T47D (cell line): ENCODE data around the gene RNLS.
A peak's percentile ranks its signal among the peaks of the same experiment; 100 is the strongest.

Experiments used
- DNase-seq, 2 experiments: peaks; one replicate each; pipeline versions ENCODE4 v3.0.0 to v3.0.0-alpha.2; 2011 to 2012; ENCODE audit warnings: low read depth in 1 of 2, low spot score in 1 of 2
- JUND ChIP-seq: IDR thresholded peaks from 2 replicates; pipeline ENCODE4 v1.6.1; 2012; ENCODE audit warnings: low read depth
- in situ Hi-C: cut with HindIII; loops from 2 replicates; pipeline ENCODE4 v1.10.0; 2016; ENCODE audit warnings: low sequenced_read_pairs, low pct_unique_long_range_greater_than_20kb

The RNLS gene

DNA sequence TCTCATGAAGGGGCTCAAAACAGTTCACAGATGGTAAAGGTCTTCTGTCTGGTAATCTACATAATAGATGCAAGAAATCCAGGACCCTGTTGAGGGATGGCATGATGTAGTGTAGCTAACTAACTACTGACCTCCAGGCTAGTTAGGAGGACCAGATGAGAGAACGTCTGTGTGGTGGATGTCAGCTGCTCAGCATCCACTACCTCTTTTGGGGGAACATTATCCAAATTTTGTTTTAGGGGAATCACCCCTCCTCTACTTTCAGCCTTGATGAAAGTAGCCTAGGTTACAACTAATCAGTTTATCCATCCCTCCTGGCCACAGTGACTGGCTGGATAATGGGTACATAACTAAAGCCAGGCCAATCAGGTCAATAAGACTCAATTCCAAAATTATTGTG is 246.0 kb downstream of the RNLS start:
- TF ChIP-seq JUND, result no peak
- in situ Hi-C loops, result no loop called here
- no peak for DNase-seq

DNA sequence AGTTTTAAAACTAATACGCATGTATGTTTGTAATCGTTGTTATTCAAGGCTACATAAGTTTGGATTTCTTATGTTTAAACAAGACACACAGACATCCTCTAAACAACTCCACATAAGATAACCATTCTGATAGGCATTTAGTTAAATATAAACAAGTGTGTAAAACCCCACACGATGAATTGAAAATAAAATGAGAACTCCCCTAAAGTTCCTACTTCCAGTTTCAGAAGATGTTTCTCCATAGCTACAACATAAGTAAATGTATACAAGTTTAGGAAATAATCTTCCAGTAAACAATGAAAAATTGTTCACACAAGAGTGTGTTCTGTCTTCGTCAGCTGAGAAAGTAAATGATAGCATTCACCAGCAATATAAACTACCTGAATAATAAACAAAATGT is 246.8 kb downstream of the RNLS start:
- DNase-seq, result no peak
- no peak for TF ChIP-seq JUND
- in situ Hi-C loops, result no loop called here

DNA sequence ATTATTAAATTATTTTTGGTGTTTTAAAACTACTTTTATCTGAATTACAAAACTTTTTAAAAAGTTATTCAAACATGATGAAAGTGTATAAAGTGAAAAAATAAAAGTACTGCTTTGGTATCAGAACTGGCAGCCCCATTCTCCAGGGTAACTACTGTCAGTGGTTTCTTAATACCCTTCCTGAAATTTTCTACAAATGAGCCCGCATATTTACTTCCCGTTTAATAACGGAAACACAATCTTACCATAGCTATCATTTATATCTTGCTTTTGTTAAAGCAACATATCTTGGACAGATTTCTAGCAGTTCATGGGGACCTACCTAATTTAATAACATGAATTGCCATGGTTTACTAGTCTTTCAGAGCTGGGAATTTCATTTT is 249.9 kb downstream of the RNLS start:
- no peak for TF ChIP-seq JUND
- no peak for DNase-seq
- in situ Hi-C loops, result no loop called here

DNA sequence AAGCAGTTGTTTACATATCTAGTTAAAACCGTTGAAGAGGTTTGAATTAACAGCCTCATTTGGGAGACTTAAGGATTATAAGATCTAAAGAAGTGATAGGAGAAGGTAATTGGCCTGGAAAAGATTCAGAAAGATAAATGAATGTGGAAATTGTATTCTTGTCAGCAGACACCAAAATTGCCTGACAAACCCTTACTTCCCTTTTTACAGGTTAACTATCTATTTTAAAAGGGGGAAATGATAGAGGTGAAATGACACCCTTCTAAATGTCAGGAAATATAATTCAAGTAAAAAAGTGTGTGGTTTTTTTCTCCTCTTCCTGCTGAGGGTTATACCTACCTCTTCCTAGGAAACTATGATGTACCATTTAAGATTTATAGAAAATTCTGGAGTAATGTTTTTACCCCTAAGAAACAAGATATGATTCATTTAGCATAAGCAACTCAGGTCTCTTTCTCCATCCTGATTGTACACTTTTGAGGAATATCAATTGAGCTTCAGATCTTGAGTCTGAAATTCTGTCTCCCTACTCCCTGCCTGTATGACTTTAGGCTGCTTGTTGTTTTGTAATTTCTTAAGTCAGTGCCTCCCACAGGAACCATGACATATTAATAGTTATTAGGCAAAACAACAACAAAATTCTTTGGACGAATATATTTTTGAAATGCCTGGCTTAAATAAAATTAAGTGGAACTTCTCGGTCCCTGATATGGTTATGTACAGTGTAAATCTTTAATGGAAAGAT is 250.4 kb downstream of the RNLS start:
- DNase-seq, result no peak
- in situ Hi-C loops, result no loop called here
- TF ChIP-seq JUND, result no peak

DNA sequence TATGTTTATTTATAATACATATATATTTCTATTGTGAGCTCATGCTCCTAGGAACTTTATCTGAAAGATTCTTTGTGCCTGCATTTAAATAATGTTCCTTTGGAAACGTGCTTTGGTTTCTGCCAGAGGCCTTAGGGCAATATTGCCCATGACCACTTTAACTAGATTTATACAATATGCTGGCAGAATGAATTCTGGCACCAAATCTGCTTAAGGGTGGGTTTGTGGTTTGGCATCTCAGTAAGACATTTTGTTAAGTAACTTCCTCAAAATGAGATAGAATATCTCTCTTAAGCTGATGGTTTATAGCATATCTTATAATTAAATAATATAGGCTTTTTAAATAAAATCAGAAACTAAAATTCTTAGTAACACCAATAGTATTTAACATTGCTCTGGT is 252.9 kb downstream of the RNLS start:
- DNase-seq, result no peak
- no peak for TF ChIP-seq JUND
- in situ Hi-C loops, result no loop called here

DNA sequence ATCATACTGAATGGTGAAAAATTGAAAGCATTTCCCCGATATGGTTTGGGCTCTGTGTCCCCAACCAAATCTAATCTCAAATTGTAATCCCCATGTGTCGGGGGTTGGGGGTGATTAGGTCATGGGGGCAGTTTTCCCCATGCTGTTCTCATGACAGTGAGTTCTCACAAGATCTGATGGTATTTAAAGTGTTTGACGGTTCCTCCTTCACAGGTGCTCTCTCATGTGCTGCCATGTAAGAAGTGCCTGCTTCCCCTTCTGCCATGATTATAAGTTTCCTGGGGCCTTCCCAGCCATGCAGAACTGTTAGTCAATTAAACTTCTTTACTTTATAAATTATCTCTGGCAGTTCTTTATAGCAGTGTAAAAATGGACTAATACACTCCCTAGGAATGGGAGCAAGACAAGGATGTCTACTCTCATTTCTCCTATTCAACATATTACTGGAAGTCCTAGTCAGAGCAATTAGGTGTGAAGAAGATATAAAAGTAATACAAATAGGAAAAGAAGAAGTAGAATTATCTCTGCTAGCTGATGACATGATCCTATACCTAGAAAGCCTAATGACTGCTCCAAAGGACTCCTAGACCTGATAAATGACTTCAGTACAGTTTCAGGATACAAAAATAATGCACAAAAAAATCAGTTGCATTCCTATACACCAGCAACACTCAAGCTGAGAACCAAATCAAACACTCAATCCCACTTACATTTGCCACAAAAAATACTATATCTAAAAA is 260.6 kb downstream of the RNLS start:
- in situ Hi-C loops, result no loop called here
- no peak for TF ChIP-seq JUND

DNA sequence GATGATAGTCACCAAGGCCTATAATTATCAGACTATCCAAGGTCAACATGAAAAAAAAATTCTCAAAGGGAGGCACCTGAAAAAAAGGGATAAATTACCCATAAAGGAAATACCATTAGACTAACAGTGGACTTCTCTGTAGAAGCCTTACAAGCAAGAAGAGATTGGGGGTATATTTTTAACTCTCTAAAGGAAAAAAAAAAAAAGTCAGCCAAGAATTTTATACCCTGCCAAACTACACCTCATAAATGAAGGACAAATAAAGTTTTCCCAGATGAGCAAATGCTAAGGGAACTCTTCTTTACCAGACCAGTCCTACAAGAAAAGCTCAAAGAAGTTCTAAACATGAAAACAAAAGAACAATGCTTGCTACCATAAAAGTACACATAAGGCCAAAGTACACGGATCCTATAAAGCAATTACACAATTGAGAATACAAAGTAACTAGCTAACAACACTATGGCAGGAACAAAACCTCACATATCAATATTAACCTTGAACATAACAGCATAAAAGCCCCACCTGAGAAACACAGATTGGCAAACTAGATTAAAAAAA is 263.1 kb downstream of the RNLS start:
- in situ Hi-C loops, result no loop called here
- DNase-seq, result peak in 1 of 2 experiments; percentile 4
- TF ChIP-seq JUND, result no peak

More for the DNA sequence above, 260.6 kb downstream of the RNLS start:
- DNase-seq, result no peak

DNA sequence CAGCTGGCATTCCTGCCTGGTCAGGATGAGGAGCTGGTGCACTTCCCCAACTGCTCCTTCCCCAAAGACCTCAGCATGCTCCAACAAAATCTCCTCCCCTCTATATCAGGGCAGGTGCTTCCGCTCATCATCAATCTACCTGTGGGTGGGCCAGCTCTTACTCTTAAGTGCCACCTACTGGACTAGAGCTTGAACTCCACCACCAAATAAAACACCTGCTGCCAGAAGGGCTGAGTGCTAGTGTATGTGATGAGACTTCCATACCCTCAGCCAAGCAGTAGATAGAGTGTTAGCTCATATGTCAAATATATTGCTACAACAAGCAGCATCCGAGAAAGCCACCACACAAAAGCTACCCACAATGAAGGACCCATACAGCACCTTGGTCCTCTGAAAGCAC is 264.3 kb downstream of the RNLS start:
- DNase-seq, result peak in 1 of 2 experiments; percentile 30
- in situ Hi-C loops, result no loop called here
- TF ChIP-seq JUND, result no peak

DNA sequence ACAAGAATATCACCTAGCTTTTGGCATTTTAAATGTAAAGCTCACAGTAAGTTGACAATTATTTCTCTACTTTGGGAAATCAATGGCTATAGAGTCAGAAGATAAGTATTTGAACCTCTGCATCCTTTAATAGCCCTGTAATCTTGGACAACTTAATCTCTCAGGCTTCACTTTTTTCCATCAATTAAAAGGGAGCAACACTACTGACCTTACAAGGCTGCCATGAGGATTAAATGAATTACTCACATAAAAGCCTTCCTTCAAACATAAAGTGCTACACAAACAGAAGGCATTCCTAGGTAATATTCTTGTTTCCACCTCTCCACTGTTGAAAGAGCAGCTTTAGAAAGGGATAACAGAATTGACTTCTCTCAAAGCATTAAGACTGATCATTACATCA is 266.0 kb downstream of the RNLS start:
- in situ Hi-C loops, result no loop called here
- no peak for TF ChIP-seq JUND
- no peak for DNase-seq

DNA sequence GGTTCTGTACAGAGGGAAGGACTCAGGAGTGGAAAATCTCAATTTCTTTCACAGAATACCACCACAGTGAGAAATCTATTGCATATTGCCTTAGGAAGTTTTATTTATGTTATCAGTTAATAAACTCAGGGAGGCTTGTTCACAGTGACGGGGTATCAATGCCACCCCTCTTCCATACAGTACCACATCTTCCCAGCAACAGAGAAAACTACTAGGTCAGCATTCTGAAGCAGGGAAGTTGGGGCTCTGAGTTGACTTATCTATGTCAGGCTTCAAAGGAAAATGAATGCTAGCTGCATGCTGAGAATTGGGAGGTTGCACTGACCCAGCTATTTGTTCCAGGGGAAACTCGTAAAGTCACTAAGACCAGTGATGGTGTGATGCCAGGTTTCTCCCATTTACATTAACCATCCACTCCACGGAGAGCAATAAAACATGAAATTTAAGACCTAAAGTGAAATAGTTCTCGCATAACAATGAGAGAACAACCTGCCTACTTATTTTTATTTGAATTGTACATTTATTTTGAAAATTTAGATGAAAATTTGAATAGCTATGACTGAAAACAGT is 266.7 kb downstream of the RNLS start:
- in situ Hi-C loops, result no loop called here
- no peak for TF ChIP-seq JUND
- DNase-seq, result no peak

DNA sequence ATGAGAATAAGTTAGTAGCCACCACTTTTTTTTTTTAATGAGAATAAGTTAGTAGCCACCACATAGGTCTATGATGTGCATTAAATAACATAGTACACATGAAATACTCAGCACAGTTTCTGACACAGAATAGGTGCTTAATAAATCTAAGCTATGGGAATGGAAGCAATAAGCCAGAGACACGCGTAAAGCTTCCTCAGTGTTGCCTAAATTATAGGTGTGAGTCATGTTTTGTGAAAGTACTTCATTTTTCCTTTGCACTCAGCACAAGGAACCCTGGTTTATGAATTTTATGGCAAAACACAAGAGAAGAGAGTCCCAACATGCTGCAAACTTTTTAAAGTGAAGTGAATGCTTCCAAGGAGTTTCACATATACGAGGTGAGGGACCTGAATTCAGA is 267.4 kb downstream of the RNLS start:
- TF ChIP-seq JUND, result no peak
- in situ Hi-C loops, result no loop called here
- no peak for DNase-seq

DNA sequence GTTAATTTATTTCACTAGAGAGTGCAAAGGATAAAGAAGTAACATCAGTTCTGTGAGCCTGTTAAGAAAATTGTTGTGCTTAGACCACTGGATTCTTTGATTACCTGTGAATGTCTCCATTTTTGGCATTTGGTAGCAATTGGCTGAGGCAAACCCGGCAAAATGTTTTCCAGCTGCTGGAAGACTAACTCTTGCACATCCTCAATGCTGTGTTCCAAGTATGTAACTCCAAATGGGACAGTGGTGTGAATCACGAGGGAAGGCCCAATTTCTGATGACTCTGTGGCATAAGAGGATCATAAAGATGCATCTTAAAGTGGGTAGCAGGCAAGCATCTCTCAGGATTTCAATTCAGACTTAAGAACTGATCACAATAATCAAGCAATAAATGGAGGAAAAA is 268.8 kb downstream of the RNLS start:
- DNase-seq, result no peak
- TF ChIP-seq JUND, result no peak
- in situ Hi-C loops, result no loop called here

DNA sequence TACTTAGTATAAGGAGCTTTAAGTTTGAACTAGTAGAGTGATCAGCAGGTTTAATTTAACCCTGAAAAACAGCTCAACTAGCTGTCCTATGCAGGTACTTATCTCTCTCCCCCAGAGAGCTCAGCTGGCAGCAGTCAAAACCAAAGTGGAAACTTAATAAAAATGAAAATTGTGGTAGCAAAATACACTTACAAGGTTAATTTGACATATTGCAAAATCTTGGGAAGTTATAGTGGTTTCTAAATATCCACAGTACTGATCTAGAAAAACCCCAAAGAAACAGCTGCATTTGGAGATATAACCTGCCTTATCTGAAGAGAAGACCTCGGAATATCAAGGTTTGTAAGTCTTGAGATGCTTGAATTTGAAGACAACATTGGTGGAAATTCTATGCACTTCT is 269.2 kb downstream of the RNLS start:
- no peak for TF ChIP-seq JUND
- no peak for DNase-seq
- in situ Hi-C loops, result no loop called here
